Activated CD4-positive, CD25-positive, alpha-beta regulatory T cell treated with anti-CD3 and anti-CD28 coated beads, Interleukin-2, amount 50 U/mL, for 16 hours (primary cell): ENCODE data around the gene RPS13.
"Not testable (repeated sequence)": the region's sequence is repeated elsewhere in the genome, so short reads cannot be mapped to it uniquely, and the experiment has no call there.

Experiments
- DNase-seq: peaks from one replicate; pipeline ENCODE4 v3.0.0-alpha.2; 2020; ENCODE audit warnings: low read depth, low spot score

RPS13 gene

DNA sequence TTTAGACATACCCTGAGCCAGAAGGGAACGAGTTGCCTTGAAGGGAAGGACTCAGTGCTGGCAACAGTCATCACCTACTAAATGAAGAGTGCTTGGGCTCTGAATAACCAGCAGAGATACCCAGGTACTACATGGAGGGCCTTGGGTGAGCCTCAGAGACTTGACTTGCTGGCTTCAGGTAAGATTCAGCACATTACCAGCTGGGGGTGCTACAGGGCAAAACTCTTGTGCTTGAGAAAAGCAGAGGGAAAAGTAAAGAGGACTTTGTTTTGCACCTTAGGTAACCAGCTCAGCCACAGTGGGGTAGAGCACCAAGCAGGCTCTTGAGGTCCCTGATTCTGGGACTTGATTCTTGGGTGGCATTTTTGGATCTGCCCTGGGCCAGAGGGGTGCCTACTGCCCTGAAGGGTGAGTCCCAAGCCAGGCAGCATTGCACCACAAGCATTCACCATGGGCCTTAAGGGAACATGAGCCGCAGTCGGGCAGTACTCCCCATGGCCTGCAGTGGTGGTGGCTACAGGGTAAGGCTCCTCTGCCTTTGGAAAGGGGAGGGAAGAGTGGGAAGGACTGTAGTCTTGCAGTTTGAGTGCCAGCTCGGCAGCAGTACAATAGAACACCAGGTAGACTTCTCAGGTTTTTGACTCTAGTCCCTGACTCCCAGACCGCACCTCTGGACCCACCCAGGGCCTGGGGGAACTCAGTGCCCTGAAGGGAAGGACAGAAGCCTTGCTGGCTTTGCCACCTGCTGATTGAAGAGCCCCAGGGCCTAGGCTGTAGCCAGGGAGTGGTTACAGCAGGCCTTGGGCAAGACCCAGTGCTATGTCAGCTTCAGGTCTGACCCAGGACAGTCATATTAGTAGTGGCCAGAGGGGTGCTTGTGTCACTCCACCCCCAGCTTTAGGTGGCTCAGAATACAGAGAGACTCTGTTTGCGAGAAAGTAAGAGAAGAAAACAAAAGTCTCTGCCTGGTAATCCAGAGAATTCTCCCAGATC, 40.5 kb downstream of the RPS13 start:
- DNase-seq, result no peak

DNA sequence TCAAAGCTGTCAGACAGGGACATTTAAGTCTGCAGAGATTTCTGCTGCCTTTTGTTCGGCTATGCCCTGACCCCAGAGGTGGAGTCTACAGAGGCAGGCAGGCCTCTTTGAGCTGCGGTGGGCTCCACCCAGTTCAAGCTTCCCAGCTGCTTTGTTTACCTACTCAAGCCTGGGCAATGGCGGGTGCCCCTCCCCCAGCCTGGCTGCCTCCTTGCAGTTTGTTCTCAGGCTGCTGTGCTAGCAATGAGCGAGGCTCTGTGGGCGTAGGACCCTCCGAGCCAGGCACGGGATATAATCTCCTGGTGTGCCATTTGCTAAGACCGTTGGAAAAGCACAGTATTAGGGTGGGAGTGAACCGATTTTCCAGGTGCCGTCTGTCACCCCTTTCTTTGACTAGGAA, 43.4 kb downstream of the RPS13 start:
- not testable (repeated sequence) for DNase-seq

DNA sequence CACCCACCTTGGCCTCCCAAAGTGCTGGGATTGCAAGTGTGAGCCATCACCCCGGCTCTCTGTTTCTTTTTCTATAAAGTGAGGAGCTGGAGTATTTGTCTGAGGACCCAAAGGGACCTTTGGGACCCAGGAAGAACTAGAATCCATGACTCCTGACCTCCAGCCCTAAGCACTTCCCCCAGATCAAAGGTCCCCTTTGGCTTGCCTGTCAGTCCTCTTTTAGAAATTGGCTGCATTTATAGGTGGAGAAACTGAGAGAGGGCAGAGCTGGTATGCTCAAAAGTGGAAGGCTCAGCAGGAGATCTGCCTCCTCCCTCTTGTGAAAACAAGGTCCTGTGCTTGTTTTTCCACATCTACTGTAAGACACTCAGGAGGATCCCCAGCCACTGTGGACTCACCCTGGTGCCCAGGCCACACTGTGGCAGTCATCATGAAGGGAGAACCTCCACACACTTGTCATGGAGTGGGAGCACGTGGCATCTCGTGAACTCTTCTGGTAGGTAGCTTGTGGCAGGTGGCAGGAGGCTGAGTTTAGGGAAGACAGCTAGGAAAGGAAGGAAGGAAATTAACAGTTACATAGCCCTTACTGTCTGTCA, 50.9 kb downstream of the RPS13 start:
- no peak for DNase-seq

DNA sequence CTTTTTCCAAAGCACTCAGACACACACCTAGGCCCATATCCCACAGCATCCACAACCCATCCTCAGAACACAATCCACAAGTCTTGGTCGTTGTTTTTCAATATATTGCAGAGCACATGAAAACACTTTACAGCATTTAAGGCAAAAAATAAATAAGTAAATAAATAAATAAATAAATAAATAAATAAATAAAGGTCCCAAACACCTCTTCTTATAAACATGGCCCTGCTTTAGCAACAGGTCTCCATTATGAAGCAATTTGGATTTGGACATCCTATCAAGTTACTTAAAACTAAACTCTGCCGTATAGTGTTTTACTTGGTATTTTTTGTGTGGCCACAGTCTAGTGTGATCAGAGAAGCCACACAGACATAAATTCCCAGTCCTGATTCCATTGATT, 52.5 kb downstream of the RPS13 start:
- no peak for DNase-seq
